ENCODE measurements around the gene PDK2. TPM values are rescaled to one million over a fixed set of nuclear protein-coding genes. Genes with fewer than 3 reads are reported as not detected.

The PDK2 gene
- total RNA-seq, 1 experiment from 2014 or later = 20.4 TPM

DNA sequence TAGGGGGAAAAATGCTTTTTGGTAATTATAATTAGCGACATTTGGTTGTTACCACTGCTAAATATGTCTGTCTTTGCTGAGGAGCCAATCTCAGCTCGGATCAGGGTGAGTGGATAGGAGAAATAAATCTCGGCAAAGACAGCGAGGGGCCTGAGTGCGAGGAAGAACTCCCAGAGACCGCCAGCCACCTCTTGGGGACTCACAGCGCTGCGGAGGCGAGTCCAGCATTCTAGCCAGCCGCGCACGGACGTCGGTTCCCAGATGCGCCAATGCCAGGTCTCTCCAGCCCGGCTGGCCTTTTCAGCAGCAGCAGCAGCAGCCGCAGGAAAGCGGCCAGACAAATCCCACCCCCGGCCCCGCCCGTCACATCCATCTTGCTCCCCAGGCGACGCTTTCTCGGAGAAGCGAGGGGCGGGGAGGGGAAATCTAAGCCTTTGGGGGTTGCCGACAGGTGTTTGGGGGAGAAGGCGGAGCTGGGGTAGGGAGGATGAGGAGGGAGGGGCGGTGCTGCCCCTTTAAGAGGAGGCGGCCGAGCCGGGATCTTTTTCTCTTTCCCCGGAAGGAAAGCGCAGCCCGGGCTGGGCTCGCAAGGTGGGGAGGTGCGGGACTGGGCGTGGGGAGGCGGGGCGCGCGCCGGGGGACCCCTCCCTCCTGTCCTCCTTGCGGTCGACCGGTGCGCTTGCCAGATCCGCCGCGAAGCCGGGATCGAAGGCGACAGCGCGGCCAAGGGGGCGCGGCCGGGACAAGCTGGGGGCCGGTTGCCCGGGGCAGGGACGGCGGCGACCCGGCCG lies 39.5 kb upstream of the PDK2 start, which contains the start of gene ITGA3:
ITGA3 (plus strand) TSS at position 685 of the 791 bp plus-strand sequence. CDS start 330 bp downstream, outside the sequence.
- no TSS peak for BruUV-seq (replicated peaks)

DNA sequence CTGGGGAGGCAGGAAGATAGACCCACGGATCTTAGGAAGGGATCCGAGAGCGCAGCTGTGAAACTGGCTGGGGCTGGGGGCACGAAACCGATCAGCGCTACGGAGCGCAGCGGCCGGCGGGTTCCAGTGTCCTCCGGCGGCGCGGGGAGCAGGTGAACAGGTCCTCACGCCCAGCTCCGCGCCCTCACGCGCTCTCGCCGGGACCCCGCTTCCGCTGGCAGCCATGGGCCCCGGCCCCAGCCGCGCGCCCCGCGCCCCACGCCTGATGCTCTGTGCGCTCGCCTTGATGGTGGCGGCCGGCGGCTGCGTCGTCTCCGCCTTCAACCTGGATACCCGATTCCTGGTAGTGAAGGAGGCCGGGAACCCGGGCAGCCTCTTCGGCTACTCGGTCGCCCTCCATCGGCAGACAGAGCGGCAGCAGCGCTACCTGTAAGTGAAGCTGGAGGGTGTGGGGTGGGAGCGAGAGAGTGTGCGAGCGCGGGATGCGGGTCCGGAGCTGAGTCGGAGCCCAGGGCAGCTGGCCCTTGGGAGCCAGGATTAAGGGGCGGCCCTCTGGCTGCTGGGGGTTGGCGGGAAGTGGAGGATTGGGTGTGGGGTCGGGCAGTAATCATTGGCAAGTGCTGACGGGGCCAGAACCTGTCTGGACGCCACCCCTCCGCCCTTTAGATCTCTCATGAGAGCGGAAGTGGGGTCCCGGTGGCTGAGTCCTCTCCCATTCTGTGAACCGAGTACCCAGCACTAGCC lies 38.8 kb upstream of the PDK2 start:
- no TSS peak for BruUV-seq (replicated peaks)
- peak overlapping the region; percentile 64 for H3K4me3 ChIP-seq (ENCODE audit: low read depth, low read length, poor library complexity, severe bottlenecking)
- H3K9me3 ChIP-seq (ENCODE audit: low read depth, low read length, poor library complexity, severe bottlenecking) = no peaks in the 10 kb centered on the region
- DNase-seq (ENCODE audit: low spot score) = peak; percentile 64
- H3K27me3 ChIP-seq (replicated peaks; ENCODE audit: insufficient read depth, low read depth, low read length, poor library complexity) = peaks cover 24% of the 10 kb centered on the region
- H3K27ac ChIP-seq (ENCODE audit: low read depth, low read length, poor library complexity, severe bottlenecking) = no peak overlapping the region
- peaks cover 4% of the 10 kb centered on the region for H3K4me1 ChIP-seq (ENCODE audit: insufficient read depth, low read length, poor library complexity, severe bottlenecking)
- TF ChIP-seq, protein P1, sequence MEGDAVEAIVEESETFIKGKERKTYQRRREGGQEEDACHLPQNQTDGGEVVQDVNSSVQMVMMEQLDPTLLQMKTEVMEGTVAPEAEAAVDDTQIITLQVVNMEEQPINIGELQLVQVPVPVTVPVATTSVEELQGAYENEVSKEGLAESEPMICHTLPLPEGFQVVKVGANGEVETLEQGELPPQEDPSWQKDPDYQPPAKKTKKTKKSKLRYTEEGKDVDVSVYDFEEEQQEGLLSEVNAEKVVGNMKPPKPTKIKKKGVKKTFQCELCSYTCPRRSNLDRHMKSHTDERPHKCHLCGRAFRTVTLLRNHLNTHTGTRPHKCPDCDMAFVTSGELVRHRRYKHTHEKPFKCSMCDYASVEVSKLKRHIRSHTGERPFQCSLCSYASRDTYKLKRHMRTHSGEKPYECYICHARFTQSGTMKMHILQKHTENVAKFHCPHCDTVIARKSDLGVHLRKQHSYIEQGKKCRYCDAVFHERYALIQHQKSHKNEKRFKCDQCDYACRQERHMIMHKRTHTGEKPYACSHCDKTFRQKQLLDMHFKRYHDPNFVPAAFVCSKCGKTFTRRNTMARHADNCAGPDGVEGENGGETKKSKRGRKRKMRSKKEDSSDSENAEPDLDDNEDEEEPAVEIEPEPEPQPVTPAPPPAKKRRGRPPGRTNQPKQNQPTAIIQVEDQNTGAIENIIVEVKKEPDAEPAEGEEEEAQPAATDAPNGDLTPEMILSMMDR (conservative IDR thresholded peaks at IDR 0.05; ENCODE audit: low read depth, low read length) = peak; percentile 62
- no peak for TF ChIP-seq EZH2 (IDR thresholded peaks at IDR 0.05; ENCODE audit: borderline replicate concordance, low read depth, low read length, poor library complexity, severe bottlenecking)
- no peaks in the 10 kb centered on the region for H3K36me3 ChIP-seq (ENCODE audit: insufficient read depth, low read length, poor library complexity, severe bottlenecking)
- ChIA-PET POLR2A (ENCODE audit: low non-redundant PET) (no interaction called here), CTCF (interaction anchor here (0.6 kb wide), 1 partner anchor 18 kb away, joined by 5 read pairs; no protein-coding TSS in a partner anchor)
- intact Hi-C loops (cut with micrococcal nuclease; ENCODE audit: unreplicated experiment) = no loop called here

More for the DNA sequence above, 39.5 kb upstream of the PDK2 start, which contains the start of gene ITGA3:
- Histone ChIP-seq H3K4me3 (ENCODE audit: low read depth, low read length, poor library complexity, severe bottlenecking) (peak within 1 kb of the TSS; percentile 64), H3K27me3 (replicated peaks; ENCODE audit: insufficient read depth, low read depth, low read length, poor library complexity) (peaks cover 24% of the 10 kb centered on the region), H3K4me1 (ENCODE audit: insufficient read depth, low read length, poor library complexity, severe bottlenecking) (peaks cover 9% of the 10 kb centered on the region), H3K9me3 (ENCODE audit: low read depth, low read length, poor library complexity, severe bottlenecking) (no peaks in the 10 kb centered on the region), H3K36me3 (ENCODE audit: insufficient read depth, low read length, poor library complexity, severe bottlenecking) (no peaks in the 10 kb centered on the region), H3K27ac (ENCODE audit: low read depth, low read length, poor library complexity, severe bottlenecking) (no peak within 1 kb of the TSS)
- TF ChIP-seq EZH2 (IDR thresholded peaks at IDR 0.05; ENCODE audit: borderline replicate concordance, low read depth, low read length, poor library complexity, severe bottlenecking) = peak; percentile 29
- TF ChIP-seq, protein P1 (conservative IDR thresholded peaks at IDR 0.05; ENCODE audit: low read depth, low read length) = no peak
- peak; percentile 50 for DNase-seq (ENCODE audit: low spot score)
- ChIA-PET CTCF (interaction anchor here (0.6 kb wide), 1 partner anchor 45 kb away, joined by 3 read pairs; no protein-coding TSS in a partner anchor), POLR2A (ENCODE audit: low non-redundant PET) (no interaction called here)
- intact Hi-C loops (cut with micrococcal nuclease; ENCODE audit: unreplicated experiment) = no loop called here

DNA sequence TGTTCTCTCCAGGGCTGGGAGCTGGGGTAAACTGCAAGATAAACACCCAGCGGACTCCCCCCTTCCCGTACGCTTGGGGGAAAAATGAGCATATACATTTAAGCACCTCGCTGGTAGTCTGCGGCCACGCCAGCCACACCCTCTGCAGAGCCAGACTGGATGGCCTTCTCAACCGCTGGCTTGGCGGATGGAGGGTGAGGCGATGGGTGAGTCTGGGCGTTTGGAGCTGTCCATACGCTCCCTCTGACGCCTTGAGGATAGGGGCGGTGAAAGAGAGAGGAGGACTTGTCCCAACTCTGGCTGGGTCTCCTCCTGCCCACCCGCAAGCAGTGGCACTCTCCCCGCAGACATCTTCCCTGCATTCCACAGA lies 38.2 kb upstream of the PDK2 start:
- no peaks in the 10 kb centered on the region for H3K9me3 ChIP-seq (ENCODE audit: low read depth, low read length, poor library complexity, severe bottlenecking)
- no peak overlapping the region for H3K27ac ChIP-seq (ENCODE audit: low read depth, low read length, poor library complexity, severe bottlenecking)
- intact Hi-C loops (cut with micrococcal nuclease; ENCODE audit: unreplicated experiment) = no loop called here
- no peak overlapping the region for H3K4me3 ChIP-seq (ENCODE audit: low read depth, low read length, poor library complexity, severe bottlenecking)
- H3K4me1 ChIP-seq (ENCODE audit: insufficient read depth, low read length, poor library complexity, severe bottlenecking) = peaks cover 4% of the 10 kb centered on the region
- no TSS peak for BruUV-seq (replicated peaks)
- DNase-seq (ENCODE audit: low spot score) = no peak
- no peaks in the 10 kb centered on the region for H3K36me3 ChIP-seq (ENCODE audit: insufficient read depth, low read length, poor library complexity, severe bottlenecking)
- TF ChIP-seq EZH2 (IDR thresholded peaks at IDR 0.05; ENCODE audit: borderline replicate concordance, low read depth, low read length, poor library complexity, severe bottlenecking) = no peak
- TF ChIP-seq, protein P1 (conservative IDR thresholded peaks at IDR 0.05; ENCODE audit: low read depth, low read length) = no peak
- ChIA-PET POLR2A (ENCODE audit: low non-redundant PET) (no interaction called here), CTCF (interaction anchor here (0.6 to 1.0 kb wide), 3 partner anchors 17 to 59 kb away, joined by 3 to 5 read pairs (median 5); no protein-coding TSS in a partner anchor)
- peaks cover 24% of the 10 kb centered on the region for H3K27me3 ChIP-seq (replicated peaks; ENCODE audit: insufficient read depth, low read depth, low read length, poor library complexity)

Data from A673 (cell line).